GF-D8 (cell line): ENCODE measurements around the gene CPSF2.
"Not testable (repeated sequence)": the region's sequence is repeated elsewhere in the genome, so short reads cannot be mapped to it uniquely, and the experiment has no call there.

Experiments
- DNase-seq: peaks from one replicate; lab custom pipeline; 2025; lab: John Stamatoyannopoulos, UW

Gene CPSF2

DNA sequence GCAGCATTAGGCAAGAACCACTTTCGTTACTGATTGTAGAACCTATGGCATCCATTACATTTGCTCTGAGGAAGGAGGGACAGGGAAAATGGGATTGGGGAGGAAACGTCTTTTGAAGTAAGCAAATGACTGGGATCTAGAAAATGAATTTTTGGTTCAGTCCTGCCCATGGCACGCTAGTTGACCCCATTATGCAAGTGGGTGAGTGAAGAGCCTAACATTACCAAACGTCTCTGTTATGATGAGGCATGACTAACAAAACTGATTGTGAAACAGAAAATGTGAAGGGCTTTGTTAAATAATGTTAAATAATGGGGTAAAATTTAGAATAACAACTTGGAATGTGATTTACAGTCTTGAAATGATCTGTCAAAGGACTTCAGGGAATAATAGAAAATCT is 38.9 kb downstream of the CPSF2 start:
- DNase-seq, result no peak

GRCh38 chr14:92161521-92161920 is 39.8 kb downstream of the CPSF2 start:
- DNase-seq, result no peak

DNA sequence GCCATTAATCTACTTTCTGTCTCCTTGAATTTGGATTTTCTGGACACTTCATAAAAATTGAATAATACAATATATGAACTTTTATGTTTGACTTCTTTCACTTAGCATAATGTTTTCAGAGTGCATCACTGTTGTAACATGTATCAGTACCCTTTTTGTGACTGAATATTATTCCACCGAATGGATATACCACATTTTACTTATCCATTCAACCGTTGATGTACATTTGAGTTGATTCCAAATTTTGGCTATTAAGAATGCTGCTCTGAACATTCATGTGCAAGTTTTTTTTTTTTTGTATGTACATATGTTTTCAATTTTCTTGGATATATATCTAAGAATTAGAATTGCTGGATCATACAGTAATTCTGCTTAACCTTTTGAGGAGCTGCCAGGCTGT is 43.2 kb downstream of the CPSF2 start:
- no peak for DNase-seq

GRCh38 chr14:92173668-92174067 is 51.9 kb downstream of the CPSF2 start:
- no peak for DNase-seq

DNA sequence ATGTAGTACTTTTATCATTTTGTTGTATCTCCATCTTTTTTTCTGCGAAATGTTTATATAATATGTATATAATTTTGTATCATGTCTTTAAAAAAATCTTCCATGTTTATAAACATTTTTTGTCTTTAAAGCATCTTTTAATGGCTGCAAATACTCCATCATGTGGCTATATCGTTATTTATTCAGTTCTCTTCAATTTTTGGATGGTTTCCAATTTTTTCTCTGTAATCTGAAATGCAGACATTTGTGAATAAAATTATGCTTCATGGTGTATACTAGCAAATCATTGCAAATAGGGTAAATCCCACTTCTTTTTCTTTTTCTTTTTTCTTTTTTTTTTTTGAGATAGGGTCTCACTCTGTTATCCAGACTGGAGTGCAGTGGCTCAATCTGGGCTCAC is 54.0 kb downstream of the CPSF2 start:
- no peak for DNase-seq

DNA sequence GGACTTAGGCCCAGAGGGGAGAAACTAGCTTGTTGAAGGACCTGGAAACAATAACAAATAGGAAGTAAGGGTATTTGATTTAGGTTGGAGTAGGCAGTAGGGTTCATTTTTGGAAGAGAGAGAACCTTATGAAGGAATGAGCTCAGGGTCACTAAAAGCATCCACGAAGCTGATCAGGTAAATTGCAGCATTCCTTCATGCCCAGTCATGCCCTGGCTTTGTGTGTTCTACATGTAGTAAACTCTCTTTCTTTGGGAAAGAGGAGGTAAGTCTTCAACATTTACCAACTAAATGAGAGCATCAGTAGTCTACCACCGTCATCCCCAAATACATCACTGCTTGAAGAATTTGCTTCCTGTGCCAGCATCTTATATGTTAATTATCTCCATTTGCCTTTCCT is 54.7 kb downstream of the CPSF2 start:
- no peak for DNase-seq

GRCh38 chr14:92179178-92179577 is 57.4 kb downstream of the CPSF2 start:
- DNase-seq, result not testable (repeated sequence)

DNA sequence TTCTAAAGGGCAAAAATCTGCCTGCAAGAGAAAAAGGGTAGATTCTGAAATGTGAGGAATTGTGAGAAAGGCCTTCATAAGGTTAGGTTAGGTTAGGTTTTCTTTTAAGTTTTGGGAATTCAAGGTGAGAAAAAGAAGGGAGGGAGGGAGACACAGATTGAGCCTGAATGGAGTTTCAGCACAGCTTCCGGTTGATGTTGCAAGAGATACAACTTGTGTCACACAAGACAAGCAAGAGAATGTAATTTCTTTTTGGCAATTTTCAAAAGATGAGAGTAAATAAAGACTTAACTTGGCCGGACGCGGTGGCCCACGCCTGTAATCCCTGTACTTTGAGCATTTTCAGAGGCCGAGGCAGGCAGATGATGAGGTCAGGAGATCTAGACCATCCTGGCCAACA is 63.8 kb downstream of the CPSF2 start:
- no peak for DNase-seq

DNA sequence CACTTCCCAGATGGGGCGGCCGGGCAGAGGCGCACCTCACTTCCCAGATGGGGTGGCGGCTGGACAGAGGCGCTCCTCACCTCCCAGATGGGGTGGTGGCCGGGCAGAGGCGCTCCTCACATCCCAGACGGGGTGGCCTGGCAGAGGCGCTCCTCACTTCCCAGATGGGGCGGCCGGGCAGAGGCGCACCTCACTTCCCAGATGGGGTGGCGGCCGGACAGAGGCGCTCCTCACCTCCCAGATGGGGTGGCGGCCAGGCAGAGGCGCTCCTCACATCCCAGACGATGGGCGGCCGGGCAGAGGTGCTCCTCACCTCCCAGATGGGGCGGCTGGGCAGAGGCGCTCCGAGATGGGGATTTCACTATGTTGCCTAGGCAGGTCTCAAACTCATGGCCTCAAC is 65.8 kb downstream of the CPSF2 start:
- DNase-seq, result not testable (repeated sequence)

GRCh38 chr14:92190768-92191167 is 69.0 kb downstream of the CPSF2 start:
- no peak for DNase-seq

DNA sequence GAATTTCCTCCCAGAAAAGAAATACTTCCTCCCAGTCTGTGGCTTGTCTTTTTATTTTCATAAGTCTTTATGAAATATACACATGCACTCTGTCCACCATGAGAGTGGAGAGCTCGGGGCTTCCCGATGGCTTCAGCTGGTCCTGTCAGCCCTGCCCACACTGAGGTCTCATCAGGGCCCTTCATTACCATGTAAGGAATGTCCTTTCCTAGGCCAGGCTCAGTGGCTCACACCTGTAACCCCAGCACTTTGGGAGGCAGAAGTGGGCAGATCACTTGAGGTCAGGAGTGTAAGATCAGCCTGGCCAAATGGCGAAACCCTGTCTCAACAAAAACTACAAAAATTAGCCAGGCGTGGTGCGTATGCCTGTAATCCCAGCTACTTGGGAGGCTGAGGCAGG is 77.0 kb downstream of the CPSF2 start:
- no peak for DNase-seq

DNA sequence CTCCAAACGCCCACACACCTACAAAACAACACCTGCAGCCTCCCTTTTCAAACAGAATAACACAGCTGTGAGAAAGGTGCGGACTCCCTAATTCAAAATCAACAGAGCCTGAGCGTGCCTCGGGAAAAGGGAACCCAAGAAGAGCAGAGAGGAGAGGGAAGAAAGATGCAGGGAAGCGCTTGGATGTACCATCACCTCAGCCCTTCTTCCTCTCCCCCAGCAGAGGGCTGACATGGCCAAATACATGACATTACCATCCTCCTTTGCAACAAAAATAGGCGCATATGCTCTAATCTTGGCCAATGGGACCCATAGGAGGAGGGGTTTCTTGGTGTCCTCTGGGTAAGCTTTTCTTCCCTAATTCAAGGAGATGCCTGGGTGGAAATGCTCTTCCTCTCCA is 78.0 kb downstream of the CPSF2 start:
- DNase-seq, result no peak

- no peak for DNase-seq
Observed at GRCh38 chr14:92203116-92203515, 81.3 kb downstream of the CPSF2 start.

DNA sequence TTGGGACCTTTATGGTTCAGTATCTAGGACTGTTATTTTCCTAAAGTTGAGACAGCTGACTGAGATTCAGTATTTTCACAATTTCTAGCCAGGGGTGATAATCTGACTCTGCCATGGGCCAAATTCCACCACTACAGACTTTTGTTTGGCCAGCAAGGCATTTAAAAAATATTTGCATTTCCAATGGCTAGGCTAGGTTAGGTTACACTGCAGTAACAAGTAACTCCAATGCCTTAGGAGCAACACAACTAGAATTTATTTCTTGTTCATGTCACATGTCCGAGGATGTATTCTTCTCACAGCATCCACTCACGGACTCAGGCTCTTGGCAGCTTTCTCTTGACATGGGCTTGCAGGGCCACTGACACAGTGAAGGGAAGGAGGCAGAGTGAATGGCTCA is 83.0 kb downstream of the CPSF2 start:
- no peak for DNase-seq

GRCh38 chr14:92207012-92207927 is 85.5 kb downstream of the CPSF2 start:
- no peak for DNase-seq

DNA sequence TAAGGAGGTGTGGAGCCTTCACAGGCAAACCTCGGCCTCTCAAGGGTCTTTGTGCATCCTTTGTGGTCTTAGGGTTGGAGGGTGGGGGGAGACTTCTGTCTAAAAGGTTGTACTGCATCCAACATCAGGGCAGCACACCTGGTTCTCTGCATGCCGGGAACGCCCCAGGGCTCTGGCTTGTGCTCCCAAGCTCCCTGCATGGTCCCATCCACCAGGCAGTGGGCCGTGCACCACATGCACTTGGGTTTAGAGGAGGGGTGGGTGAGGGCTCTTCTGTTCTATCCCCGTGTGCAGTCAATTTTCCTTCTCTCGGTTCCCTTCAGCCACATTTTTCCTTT is 86.1 kb downstream of the CPSF2 start:
- no peak for DNase-seq

DNA sequence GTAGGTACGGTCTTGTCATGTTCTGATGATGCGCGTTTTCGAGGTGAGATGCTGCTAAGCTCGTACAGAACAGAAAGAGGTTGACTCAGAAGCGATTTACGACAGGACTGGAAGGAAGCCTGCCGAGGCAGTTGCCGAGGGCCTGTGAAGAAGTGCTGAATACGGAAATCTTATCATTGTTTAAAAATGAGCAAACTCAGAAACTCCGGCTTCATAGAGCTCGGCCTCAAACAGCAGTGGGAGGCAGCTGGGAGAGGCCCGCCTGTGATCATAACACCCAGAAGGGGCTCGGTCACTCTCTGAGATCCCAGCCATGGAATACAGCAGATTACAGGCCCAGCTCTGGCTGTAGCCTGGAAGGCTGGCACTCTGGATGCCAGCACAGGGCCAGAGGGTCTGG is 87.4 kb downstream of the CPSF2 start:
- no peak for DNase-seq

DNA sequence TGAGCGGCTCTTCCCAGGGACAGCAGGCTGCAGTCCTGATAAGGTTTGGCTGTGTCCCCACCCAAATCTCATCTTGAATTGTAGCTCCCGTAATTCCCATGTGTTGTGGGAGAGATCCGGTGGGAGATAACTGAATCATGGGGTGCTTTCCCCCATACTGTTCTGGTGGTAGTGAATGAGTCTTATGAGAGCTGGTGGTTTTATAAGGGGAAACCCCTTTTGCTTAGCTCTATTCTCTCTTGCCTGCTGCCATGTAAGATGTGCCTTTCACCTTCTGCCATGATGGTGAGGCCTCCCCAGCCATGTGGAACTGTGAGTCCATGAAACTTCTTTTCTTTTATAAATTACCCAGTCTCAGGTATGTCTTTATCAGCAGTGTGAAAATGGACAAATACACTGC is 91.4 kb downstream of the CPSF2 start:
- not testable (repeated sequence) for DNase-seq

DNA sequence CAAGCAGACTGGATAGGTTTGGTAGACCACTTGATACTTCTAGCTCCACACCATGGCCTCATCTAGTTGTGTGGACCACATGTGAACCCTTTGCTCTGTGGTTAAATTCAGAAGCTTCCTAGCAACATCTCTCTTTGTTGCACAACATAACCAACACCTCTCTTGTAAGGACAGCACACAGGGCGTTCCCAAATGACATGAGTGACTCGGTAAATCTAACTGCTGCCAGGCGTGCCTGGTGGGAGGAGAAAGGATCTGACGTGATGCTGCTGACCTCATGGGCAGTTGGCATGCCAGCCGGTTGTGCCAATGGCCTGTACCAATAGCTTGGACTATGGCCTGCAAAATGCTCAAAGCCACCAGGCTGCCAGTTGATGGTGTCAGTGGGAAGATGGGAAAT is 93.8 kb downstream of the CPSF2 start:
- DNase-seq, result no peak

DNA sequence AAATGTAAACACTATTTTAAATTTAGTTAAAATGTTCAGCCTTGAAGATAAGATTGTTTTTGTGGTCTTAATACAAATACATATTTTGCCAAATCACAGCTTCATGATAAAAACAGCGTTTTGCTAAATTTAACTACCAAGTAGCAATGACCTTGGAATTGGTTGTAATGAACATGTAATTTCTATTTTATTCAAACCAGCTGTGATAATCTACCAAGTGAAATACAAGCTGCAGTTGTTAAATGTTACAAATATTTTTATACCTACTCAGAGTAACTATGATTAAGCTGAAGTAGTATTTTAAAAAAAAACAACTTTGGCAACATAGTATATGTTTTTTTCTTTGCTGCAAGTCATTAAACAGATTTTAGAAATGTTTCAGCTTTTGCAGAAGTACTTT is 96.2 kb downstream of the CPSF2 start:
- no peak for DNase-seq
